GM19043 (cell line): ENCODE measurements around the gene CEACAM6.
"Not testable (repeated sequence)": the region's sequence is repeated elsewhere in the genome, so short reads cannot be mapped to it uniquely, and the experiment has no call there.

Experiments
- ATAC-seq: cut with Tn5 transposase; IDR thresholded peaks from one replicate; pipeline ENCODE4 v1.9.1; 2021; ENCODE audit warnings: low read depth; ENCODE audit not compliant: unreplicated experiment

The CEACAM6 gene

DNA sequence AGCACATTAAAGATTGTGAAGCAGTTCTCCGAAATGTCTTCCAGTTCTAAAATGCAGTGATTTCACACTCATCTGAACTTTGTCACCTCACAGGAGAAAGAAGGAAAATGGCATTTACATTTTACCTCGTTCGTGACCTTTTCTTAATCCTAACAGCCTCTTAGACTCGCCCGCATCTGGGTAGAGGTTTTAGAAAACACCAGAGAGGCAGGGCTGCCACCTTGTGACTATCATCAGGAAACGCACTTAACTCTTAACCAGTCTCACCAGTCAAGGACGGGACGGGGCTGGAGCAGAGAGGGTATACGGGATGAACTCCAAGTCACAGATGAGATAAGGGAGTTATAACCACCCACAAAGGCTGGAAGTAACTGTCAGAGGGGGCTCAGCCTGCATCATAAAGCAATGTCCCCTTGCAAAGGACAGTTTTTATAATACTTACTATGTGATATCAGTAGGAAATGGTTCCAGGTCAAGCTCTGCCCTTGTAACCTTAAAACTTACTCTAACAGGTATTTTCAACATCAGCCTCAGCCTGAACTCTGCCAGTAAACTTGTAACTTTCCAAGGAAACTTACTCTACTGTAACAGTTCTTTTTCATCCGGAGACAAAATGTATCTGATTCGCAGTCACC is 8.6 kb upstream of the CEACAM6 start:
- ATAC-seq, result no peak

- ATAC-seq, result no peak
Measured at GRCh38 chr19:41748012-41748411, 7.3 kb upstream of the CEACAM6 start.

GRCh38 chr19:41750248-41751134 is 4.8 kb upstream of the CEACAM6 start:
- ATAC-seq, result not testable (repeated sequence)

DNA sequence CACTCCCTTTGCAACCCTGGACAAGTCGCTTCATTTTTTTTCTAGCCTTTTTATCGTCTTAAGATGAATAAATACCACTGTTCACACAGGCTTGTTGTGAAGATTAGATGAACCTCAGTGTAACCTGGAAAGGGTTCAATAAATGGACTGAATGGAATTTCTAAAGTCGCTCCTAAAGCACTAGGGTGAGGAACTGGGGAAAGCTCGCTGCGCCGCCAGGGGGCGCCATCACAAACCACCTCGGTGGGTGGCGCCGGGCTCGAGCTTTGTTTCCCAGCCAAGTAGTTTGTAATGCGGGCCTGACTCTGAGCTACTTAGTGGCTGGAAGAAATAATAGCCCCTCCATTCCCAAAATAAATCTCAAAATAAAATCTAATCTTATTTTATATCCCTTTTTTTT is 2.2 kb upstream of the CEACAM6 start:
- ATAC-seq, result no peak

DNA sequence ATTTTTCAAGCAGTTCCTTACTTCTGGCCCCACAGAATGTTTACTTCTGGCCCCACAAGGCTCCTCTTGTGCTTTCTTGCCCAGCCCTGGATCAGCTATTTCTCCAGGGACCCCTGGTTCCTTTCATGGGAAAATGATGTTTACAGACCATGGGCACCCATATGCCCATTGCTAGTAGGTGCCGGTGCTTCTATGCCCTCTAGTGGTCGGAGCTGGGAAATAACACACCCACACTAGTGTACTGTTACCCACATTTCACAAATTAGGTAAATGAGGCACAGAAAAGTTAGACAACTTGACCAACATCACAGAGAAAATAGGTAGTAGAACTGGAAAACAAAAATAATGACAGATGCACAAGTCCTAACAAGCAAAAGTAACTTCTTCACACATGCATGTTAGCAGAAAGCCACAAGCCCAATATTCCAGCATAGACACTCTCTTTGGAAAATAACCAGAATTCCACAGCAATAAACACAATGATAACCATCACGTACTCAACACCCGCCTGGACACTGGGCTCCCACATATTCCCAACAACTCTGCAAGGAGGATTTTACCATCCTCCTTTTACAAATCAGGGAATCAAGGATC is 1.3 kb upstream of the CEACAM6 start:
- ATAC-seq, result no peak

GRCh38 chr19:41758846-41759245 is 3.5 kb downstream of the CEACAM6 start:
- no peak for ATAC-seq

- no peak for ATAC-seq
Measured at GRCh38 chr19:41767115-41767514, 11.8 kb downstream of the CEACAM6 start.

- ATAC-seq, result not testable (repeated sequence)
Measured at GRCh38 chr19:41768105-41768504, 12.8 kb downstream of the CEACAM6 start.

- no peak for ATAC-seq
Measured at GRCh38 chr19:41769608-41770007, 14.3 kb downstream of the CEACAM6 start.

GRCh38 chr19:41771410-41771809 is 16.1 kb downstream of the CEACAM6 start:
- no peak for ATAC-seq

- ATAC-seq, result no peak
Measured at GRCh38 chr19:41774515-41774980, 19.2 kb downstream of the CEACAM6 start.

- no peak for ATAC-seq
Measured at GRCh38 chr19:41776700-41777099, 21.4 kb downstream of the CEACAM6 start.

- no peak for ATAC-seq
Measured at GRCh38 chr19:41783612-41784011, 28.3 kb downstream of the CEACAM6 start.

- ATAC-seq, result no peak
Measured at GRCh38 chr19:41784312-41784711, 29.0 kb downstream of the CEACAM6 start.

- ATAC-seq, result no peak
Measured at GRCh38 chr19:41784743-41785142, 29.4 kb downstream of the CEACAM6 start.

GRCh38 chr19:41785653-41786052 is 30.3 kb downstream of the CEACAM6 start:
- ATAC-seq, result no peak

GRCh38 chr19:41787055-41787454 is 31.7 kb downstream of the CEACAM6 start:
- no peak for ATAC-seq

- ATAC-seq, result not testable (repeated sequence)
Measured at GRCh38 chr19:41788518-41788917, 33.2 kb downstream of the CEACAM6 start.

DNA sequence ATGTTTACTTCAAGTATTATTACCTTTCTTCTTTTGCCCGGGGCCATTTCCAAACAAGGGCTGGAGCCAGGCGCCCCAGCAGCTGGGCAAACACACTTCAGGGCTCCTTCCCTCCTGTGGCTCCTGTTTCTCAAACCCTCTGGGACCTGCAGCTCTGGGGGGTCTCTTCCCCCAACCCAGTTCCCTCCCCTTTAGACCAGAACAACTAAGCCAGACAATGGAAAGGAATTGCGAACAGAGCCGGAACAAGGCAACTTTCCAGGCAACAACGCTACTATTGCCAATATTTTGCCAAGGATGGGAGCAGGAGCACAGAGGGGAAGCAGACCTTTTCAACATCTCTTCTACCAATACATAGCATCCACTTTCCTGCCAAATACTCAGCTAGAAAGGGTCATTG is 33.7 kb downstream of the CEACAM6 start:
- ATAC-seq, result not testable (repeated sequence)

- ATAC-seq, result no peak
Measured at GRCh38 chr19:41792513-41793413, 37.4 kb downstream of the CEACAM6 start.

GRCh38 chr19:41793414-41793727 is 38.0 kb downstream of the CEACAM6 start:
- no peak for ATAC-seq
